NCI-H226 (cell line): ENCODE data around the gene CHST9.
"Not testable (repeated sequence)": the region's sequence is repeated elsewhere in the genome, so short reads cannot be mapped to it uniquely, and the experiment has no call there.

Experiments used
- DNase-seq: peaks from one replicate; pipeline ENCODE4 v3.0.0-alpha.2; 2015

The CHST9 gene, protein sequence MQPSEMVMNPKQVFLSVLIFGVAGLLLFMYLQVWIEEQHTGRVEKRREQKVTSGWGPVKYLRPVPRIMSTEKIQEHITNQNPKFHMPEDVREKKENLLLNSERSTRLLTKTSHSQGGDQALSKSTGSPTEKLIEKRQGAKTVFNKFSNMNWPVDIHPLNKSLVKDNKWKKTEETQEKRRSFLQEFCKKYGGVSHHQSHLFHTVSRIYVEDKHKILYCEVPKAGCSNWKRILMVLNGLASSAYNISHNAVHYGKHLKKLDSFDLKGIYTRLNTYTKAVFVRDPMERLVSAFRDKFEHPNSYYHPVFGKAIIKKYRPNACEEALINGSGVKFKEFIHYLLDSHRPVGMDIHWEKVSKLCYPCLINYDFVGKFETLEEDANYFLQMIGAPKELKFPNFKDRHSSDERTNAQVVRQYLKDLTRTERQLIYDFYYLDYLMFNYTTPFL

DNA sequence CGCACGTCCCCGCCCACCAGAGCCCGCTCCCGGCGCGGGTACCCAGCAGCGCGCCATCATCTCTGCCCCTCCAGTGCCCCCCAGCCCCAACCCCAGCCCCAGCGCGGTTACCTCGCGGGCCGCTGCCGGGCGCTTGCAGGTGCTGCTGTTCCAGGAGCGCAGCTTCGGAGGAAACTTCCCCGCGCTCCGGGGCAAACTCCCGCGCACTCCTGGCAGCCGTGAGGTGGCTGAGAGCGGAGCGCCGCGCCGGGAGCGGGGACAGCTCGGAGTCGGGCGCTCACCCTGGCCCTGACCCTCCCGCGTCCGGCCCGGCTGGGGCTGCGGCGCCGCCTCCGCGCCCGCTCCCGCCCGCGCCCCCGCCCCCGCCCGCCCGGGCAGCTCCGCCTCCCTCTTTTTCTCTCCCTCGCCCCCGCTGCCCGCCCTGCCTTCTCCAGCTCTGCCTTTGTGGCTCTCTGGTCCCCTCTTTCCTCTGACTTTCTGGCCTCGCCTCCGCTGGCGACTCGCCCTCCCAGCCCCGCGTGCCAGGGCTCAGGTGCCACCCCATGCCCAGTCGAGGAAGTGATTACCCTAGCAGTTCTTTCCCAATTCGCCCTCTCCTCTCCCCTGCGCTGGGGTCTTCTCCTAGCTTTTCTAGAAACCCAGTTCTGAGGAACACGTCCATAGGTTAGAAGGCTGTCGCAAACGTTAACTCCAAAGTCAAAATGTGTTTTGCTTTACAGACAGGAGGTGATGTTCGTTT, at the start of gene CHST9:
CHST9 (minus strand) TSS at position 284 of the 739 bp plus-strand sequence. CDS start 42,499 bp downstream, outside the sequence.
- no peak for DNase-seq

DNA sequence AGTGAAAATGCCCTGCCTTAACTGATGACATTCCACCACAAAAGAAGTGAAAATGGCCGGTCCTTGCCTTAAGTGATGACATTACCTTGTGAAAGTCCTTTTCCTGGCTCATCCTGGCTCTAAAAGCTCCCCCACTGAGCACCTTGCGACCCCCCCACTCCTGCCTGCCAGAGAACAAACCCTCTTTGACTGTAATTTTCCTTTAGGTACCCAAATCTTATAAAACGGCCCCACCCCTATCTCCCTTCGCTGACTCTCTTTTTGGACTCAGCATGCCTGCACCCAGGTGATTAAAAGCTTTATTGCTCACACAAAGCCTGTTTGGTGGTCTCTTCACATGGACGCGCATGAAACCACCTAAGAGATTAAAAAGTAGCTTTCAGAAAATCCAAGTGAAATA, 47.2 kb upstream of the CHST9 start:
- not testable (repeated sequence) for DNase-seq

DNA sequence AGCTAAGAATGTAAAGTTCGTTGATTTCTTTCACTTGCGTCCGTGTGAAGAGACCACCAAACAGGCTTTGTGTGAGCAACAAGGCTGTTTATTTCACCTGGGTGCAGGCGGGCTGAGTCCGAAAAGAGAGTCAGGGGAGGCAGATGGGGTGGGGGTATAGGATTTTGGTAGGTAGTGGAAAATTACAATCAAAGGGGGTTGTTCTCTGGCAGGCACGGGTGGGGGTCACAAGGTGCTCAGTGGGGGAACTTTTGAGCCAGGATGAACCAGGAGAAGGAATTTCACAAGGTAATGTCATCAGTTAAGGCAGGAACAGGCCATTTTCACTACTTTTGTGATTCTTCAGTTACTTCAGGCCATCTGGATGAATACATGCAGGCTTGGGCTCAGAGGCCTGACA, 46.6 kb upstream of the CHST9 start:
- not testable (repeated sequence) for DNase-seq

DNA sequence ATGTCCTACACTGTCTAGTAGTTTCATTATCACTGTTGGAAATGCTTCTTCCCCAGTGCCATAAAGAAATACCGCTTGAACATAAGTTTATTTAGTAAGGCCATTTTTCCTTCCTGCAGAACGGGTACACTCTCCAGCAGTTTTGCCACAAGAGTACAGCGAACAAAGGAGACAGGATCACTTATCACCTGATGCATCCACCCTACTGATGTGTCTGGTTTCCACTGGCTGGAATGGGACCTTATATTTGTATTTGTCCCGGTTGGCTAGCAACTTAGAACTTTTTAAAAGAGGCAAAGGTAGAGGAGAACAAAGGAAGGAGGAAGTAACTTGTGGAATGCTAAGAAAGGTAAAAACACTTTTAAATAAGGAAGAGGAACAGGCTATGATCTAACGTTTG, 46.1 kb upstream of the CHST9 start:
- not testable (repeated sequence) for DNase-seq

DNA sequence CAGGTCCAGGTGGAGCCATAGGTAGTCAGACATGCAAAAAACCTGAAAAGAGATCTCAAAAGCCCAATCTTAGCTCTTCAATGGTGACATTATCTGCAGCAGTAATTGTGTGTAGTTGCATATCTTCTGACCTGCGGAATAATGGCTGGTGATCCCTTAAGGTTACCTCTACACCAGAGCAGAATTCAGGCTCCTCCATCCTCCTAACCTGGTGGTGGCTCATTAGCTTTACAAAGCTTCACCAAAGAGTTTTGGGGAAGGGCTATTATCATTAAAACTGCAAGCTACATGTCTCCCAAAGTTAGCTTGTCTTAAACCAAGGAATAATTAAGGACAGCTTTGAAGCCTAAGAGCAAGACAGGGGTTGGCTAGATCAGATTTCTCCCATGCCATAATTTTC, 42.6 kb upstream of the CHST9 start:
- no peak for DNase-seq

DNA sequence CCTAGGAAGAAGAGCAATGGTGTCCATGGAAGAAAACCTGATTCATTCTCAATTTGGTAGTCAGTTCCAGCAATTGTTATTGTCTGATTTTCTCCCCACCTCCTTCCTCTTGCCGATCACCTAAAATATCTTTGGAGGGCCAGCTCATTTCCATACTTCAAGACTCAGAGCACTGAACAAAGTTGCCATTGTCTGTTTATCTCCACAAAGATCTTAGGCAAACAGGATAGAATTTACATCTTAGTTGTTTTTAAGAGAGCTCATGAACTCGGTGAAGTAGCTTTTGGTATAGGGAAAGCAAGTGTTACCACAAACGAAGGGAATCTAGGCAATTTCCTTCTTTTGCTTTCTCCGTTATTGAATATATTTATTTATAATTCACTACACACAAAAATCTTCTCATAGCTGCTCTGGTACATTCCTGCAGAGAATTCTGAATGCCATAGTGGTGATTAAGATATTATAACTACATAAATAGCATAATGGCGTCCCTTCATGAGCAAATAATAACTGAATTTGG, 41.5 kb upstream of the CHST9 start:
- DNase-seq, result no peak

DNA sequence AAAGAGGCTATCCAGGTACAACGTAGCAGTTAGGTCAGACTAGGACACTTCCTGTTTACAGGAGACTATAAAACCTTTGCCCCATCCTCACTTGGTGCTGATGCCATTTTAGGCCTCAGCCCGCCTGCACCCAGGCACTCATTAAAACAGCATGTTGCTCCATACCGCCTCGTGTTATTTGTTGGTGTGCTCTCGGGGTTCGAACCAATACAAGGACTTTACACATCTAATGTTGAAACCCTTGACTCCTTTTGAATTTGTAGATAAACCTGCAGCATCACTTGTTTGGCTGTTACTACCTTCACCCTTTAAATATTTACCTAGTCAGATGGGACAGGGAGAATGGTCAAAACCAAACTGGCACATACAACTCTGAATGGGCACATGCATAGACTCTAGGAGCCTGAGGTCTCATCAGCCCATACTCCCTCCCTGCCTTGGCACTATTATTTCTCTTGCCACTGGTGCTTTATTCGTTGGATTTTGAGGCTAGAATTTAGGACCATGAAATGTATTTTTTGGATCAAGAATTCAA, 40.9 kb upstream of the CHST9 start:
- DNase-seq, result no peak

DNA sequence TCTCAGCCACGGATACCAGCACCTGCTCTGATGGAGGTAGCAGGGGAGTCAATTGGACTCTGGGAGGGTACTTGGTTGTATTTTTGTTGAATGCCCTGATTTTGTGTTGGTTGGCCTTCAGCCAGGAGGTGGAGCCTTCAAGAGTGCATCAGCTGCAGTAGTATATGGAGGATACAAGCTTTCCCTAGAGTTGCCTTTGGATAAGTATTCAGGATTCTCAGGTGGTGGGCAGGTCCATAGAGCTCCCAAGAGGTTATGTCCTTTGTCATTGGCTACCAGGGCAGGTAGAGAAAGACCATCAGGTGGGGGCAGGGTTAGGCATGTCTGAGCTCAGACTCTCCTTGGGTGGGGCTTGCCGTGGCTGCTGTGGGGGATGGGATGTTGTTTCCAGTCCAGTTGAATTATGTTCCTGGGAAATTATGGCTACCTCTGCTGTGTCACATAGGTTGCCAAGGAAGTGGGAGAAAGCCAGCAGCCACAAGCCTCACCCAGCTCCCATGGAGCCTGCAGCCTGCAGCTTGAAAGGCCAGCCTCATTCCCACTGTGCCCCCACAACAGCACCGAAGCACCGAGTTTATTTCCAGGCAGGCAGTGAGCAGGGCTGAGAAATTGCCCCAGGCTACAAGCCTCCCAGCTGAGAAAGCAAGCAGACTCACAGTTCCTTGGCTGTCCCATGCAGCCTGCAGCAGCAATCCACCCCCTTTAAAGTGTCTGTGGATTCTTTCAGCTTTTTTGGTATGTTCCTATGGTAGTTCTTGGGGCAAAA, 38.6 kb upstream of the CHST9 start:
- DNase-seq, result no peak

DNA sequence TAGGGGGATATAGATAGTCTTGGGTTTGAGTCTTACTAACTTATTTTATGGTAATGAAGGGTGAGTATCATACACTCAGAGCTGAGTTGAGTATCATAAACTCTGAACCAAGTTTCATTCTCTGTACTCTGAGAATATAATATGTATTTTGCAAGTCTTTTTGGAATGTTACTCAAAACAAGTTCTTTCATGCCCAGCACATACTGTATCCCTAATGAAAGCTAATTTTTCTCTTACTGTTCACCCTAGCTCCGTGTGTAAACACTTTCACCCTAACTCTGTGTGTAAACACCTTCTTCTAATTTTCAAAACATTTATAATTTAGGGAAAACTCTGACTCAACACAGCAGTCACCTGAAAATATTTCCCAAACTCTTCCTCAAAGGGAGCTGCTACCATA, 29.7 kb upstream of the CHST9 start:
- no peak for DNase-seq

DNA sequence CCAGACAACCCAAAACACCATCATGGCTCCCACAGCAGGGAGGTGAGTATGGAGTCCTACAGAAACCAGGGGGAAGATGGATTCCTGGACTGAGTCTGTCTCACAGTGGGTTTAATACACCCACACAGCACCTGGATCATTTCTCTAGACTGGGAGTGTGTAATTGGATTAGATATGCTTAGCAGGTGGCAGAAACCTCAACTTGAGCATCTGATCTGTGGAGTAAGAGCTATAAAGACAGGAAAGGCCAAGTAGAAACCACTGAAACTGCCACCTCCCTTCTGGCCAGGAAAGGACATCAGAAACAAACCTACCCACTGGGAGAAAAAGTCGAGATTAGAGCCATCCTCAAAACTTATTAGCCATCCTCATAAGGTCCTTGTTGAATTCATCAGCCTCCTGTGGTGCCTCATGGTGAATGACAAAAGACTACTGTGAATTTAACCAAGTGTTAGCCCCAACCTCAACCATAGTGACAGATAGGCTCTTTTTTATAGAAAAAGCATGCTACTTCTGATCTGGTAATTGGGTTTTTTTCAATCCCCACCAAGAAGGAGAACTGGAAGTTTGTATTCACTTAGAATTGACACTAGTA, 28.1 kb upstream of the CHST9 start:
- DNase-seq, result no peak

DNA sequence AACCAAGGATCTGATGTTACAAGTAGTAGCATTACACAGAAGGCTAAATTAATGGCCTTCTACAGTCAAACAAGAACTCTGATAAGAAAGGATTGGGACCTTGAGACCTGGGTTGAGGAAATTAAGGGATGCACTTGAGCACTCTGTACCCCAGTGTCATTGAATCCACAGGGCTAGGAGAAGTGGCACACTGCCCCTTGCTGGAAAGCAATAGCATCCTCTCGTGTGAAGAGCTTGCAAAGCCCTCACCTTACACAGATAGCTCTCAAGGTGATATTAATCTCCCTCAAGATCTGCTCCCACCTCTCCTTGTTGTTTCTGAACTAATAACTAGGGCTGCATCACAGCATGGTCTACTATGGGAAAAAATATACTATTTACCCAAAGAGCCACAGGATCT, 26.5 kb upstream of the CHST9 start:
- no peak for DNase-seq

DNA sequence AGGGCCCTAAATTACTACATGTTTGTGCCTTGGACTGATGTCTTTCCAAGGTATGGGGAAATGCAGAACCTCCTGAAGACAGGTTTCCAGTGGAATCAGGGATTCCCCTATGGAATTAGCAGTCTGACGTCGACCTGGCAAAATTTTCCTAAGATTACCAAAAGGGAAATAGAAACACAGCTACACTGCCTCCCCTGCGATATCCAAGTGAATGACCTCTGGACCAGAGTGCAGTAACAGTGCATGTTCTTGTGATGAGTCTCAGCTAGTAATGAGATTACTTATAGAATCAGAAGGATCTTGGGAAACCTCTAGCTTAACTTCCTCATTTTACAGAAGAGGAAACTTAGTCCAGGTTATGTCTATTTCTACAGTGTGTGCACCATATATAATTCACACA, 21.3 kb upstream of the CHST9 start:
- DNase-seq, result no peak

DNA sequence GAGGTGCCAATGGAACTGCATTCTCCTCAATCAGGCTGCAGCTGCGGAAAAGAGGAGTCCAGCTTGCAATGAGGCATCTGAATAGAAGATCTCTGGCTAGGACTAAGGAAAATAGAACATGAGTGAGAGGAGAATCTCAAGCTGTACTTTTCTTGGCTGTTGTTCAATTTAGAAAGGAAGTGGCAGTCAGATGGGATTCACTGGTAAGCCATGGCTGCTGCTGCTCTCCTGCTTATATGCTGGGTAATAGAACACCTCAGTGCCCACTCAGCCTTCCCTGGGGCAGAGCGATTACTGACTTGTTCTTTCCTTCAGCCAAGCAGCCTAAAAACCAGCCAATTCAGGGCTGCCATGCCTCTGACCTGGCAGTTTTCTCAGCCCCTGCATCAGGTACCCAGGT, 17.6 kb upstream of the CHST9 start:
- DNase-seq, result no peak

DNA sequence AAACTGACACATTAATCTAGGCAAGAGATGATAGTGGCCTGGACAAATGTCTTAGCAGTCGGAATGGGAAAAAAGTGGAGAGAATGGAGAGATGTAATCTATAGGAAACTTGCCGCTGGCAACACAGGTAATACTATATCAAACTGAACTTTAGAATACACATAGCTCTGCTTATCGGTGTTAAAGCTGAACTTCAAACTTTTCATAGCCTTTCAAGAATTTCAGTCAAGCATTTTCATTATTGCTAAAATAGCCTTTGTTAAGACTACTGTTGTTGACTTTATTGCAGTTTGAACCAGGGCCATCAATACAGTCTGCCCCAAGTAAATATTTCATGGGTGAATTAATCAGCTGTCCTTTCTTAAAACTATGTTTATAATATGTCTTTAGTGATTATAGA, 12.9 kb upstream of the CHST9 start:
- no peak for DNase-seq

DNA sequence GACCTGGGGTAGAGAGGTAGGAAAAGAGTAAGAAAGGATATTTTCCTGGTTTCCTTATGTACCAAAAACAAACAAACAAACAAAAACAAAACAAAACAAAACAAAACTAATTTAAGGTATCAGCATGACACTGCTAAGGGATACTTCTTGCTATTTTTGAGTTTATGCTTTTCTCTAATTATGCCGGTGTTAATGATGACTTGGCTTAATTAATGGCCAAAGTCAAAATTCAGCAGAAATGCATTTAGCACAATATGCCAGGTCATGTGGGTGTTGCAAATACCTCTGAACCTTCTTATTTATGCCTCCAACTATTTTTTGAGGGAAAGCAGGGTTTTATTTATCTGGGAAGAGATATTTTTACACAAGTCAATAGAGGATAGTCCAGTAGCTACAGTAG, 3.2 kb upstream of the CHST9 start:
- DNase-seq, result no peak

DNA sequence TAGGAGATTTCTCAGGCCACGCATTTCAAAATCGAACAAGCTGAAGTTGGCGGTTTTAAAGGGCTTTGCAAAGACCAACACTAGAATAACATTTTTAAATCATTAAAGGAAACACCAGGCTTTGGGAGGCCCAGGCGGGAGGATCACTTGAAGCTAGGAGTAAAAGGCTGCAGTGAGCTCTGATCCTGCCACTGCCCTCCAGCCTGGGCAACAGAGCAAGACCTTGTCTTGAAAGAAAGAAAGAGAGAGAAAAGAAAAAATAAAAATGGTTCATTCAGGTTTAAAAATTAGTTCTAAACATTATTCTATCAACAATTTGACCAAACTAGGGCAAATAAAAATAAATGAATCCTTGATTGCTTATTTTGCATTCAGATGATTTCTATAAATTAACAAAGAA, 789 bp upstream of the CHST9 start:
- DNase-seq, result no peak

DNA sequence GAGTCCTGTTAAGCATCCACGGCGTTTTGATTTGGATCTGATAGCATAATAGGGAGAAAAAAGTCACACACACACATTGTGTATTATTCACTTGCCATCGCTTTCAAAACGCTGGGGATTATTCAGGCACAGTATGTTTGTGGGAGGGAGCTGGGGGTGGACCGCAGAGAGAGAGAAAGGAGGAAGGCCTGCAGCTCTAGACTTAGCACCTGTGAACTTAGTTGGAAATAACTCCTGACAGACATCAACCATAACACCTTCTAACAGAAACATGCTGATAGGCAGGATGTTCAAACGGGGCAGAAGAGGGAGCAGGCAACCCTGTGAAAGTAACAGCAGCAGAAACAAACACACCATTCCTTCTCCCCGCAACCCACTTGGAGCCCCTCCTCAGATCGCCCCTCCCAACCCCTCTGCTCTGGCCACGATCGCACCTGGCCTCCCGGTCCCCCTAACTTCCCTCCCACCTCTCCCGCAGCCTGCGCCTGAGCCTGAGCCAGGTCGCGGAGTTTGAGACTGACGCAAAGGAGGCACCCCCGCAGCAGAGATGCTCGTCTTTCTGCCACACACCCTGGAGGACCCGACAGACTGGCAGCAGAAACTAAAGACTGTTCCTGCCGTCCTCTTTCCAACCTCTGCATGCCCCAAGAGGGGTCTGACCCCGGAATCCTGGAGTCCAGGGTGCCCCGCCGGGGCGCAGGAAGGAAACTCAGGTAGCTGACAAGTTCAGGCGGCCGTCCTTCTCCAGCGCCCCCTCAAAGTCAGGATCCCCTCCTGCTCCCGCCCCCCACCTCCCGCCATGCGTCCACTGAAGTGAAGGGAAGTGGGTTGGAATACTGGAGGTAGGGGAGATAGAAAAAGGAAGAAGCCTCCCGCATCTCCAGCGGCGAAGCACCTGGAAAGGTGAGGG, 738 bp downstream of the CHST9 start:
- no peak for DNase-seq

DNA sequence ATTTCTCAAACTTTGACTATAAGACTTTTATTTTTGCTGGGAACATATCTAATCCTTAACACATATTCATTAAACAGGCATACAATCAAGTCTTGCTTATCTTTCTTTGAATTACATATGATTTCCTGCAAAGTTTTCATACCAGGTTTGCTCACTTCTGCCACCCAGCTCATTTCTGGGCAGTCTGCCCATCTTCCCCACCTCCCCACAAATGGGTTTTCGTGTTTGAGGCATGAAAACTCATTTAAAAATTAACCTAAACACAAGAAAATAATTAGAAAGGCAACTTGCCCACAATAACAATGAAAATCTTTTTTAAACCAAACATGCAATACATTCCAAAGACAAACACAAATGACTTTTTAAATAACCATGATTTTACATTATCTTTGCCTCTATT, 3.4 kb downstream of the CHST9 start:
- no peak for DNase-seq

DNA sequence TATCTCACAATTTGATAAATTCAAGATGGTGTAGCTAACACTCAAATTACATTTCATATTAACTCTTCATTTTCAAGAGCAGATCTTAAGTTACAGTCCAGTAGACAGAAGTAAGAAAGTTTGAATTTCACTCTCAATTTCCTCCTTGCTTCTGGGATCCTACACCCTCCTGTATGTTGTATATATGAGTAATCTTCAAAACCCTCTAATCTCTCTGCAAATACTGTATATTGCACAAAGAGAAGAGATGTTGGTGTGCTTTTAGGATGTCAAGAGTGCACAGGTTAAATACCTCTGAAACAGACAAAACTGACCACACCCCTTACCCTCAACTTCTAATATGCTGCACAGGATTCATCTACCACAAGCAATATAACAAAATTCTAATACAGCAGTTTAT, 6.7 kb downstream of the CHST9 start:
- DNase-seq, result no peak

DNA sequence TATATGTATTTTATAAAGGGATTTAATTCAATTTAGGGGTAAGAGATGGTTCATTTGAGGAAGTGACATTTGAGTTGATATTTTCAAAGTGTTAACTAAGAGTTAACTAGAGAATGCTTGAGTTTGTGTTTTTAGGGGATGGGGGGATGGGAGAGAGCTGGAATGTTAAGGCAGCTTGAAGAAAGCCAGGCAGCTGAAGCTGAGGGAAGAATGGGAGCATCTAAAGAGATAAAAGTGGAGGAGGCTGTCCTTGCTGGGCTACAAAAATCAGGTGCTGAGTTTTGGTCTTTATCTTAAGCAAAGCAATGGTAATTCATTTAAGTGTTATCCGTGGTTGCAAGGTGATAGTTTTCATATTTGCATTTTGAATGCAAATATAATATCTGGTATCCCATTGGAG, 9.2 kb downstream of the CHST9 start:
- no peak for DNase-seq

DNA sequence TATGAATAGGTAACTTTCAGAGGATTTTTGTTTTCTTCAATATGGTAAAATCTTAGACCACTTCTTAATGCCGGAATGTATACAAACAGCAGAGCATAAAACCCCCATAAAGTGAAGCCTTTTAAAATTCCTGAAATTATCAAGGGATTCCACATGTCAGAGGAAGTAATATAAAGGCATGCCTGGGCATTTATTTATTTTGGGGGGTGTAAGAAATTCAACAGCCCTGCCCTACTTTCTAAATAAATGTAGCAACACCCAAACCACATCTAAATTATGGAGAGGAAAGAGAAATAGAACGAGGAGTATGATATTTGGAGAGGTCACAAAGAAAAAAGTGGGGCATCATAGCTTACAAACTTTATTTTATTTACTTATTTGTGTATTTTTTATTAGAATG, 9.9 kb downstream of the CHST9 start:
- DNase-seq, result no peak

DNA sequence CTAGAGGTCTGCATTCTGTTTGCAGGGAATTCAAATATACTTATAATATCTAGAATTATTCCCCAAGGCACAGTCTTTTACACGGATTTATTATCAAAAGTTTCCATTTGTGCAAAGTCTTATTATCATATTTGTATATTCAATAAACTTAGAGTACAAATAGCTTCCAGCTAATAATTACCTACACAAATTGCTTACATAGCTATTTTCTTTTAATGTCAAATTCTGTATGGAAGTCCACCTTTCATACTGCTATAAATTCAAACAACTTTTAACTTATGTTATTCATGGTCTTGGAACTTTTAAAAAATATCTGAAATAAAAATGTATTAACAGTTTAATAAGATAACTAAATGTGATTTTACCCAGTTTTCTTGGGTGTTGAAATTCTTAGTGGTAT, 13.1 kb downstream of the CHST9 start:
- no peak for DNase-seq
